Testis (tissue), 3 donors: ENCODE data around the gene PCCA. TPM values are rescaled to one million over a fixed set of nuclear protein-coding genes. Genes with fewer than 3 reads are reported as not detected.
"Not testable (repeated sequence)": the region's sequence is repeated elsewhere in the genome, so short reads cannot be mapped to it uniquely, and the experiment has no call there.

Source experiments
- DNase-seq: peaks from one replicate; pipeline ENCODE4 v3.0.0-alpha.2; 2019
- H3K27ac ChIP-seq, 2 donors: fragments of 200-600 bp; sonication (generic); one replicate each; pipeline ENCODE4 v1.5.1; 2019
- H3K27me3 ChIP-seq: fragments of 200-600 bp; sonication (generic); one replicate; pipeline ENCODE4 v1.5.1; 2019
- H3K36me3 ChIP-seq: fragments of 200-600 bp; sonication (generic); one replicate; pipeline ENCODE4 v1.5.1; 2017; ENCODE audit warnings: low read depth; ENCODE audit errors: missing control alignments
- H3K4me1 ChIP-seq: fragments of 200-600 bp; sonication (generic); one replicate; pipeline ENCODE4 v1.5.1; 2019
- H3K4me3 ChIP-seq, 2 donors: fragments of 200-600 bp; sonication (generic); one replicate each; pipeline ENCODE4 v1.5.1; 2017 to 2019
- H3K9me3 ChIP-seq: fragments of 200-600 bp; sonication (generic); one replicate; pipeline ENCODE4 v1.5.1; 2017
- CTCF ChIP-seq, 3 experiments: fragments of 450-650 bp in 2 of 3; fragments of 200-600 bp in 1 of 3; sonication (generic) in 1 of 3; IDR thresholded peaks; one replicate each; pipeline ENCODE4 v1.5.1; 2016 to 2019; ENCODE audit warnings: antibody characterized with exemption in 3 of 3, mild to moderate bottlenecking in 2 of 3, moderate library complexity in 1 of 3
- POLR2A ChIP-seq: fragments of 450-650 bp; IDR thresholded peaks from one replicate; pipeline ENCODE4 v1.6.1; 2017; ENCODE audit warnings: antibody characterized with exemption, mild to moderate bottlenecking, moderate library complexity
- WGBS, 2 donors: methylation state at CpG; one replicate each; pipeline ENCODE4 v1.1.5; 2018; 5-methylcytosine and 5-hydroxymethylcytosine counted together
- intact Hi-C: fragments of 100-400 bp; cut with DNase I; formaldehyde crosslinking; loops from one replicate; pipeline ENCODE4 v1.15.1; 2023; ENCODE audit warnings: low total_unique reads
- polyA plus RNA-seq: library from polyadenylated mRNA; stranded (reverse); fragments of 350-450 nt; fragmentation: Illumina TruSeq; extraction: RNeasy Lipid Tissue Mini Kit (QIAGEN cat#74804); gene quantifications from one replicate; pipeline ENCODE4 v1.2.3, GENCODE V29; 2014; ENCODE audit warnings: low read depth, low replicate concordance; ENCODE audit not compliant: insufficient read depth
- total RNA-seq, 2 donors: library from RNA; depleted of rRNA; stranded (reverse); fragments of >200 nt; gene quantifications; one replicate each; pipeline ENCODE4 v1.2.3, GENCODE V29; 2016

The PCCA gene
- total and polyA plus RNA-seq, 3 donors from 2014 or later: 17.9 to 56.2 (median 39.2) TPM

GRCh38 chr13:100139817-100140216 lies 50.9 kb downstream of the PCCA start:
- 86% methylated on average over 1 of the region's 1 CpG for WGBS, 2 donors
- no peak for TF ChIP-seq CTCF (IDR thresholded peaks at IDR 0.05)
- TF ChIP-seq POLR2A: no peak
- intact Hi-C loops: no loop called here

GRCh38 chr13:100140441-100140840 lies 51.5 kb downstream of the PCCA start:
- H3K36me3 ChIP-seq: no peaks in the 10 kb centered on the region
- intact Hi-C loops: no loop called here
- no peak for DNase-seq
- H3K27ac ChIP-seq: no peak overlapping the region
- TF ChIP-seq CTCF (IDR thresholded peaks at IDR 0.05) (no peak), POLR2A (no peak)
- H3K9me3 ChIP-seq: no peaks in the 10 kb centered on the region
- H3K4me3 ChIP-seq: no peak overlapping the region
- no peaks in the 10 kb centered on the region for H3K4me1 ChIP-seq
- no peaks in the 10 kb centered on the region for H3K27me3 ChIP-seq
- 81 to 89% methylated on average over 2 of the region's 2 CpGs for WGBS, 2 donors

More at GRCh38 chr13:100139817-100140216, 50.9 kb downstream of the PCCA start:
- no peaks in the 10 kb centered on the region for H3K4me1 ChIP-seq
- H3K36me3 ChIP-seq: no peaks in the 10 kb centered on the region
- H3K27me3 ChIP-seq: no peaks in the 10 kb centered on the region
- H3K9me3 ChIP-seq: no peaks in the 10 kb centered on the region
- no peak overlapping the region for H3K27ac ChIP-seq
- no peak for DNase-seq
- H3K4me3 ChIP-seq: no peak overlapping the region

GRCh38 chr13:100141461-100141961 lies 52.6 kb downstream of the PCCA start:
- intact Hi-C loops, H3K4me1 ChIP-seq, H3K4me3 ChIP-seq, H3K36me3 ChIP-seq, H3K27me3 ChIP-seq, H3K27ac ChIP-seq, H3K9me3 ChIP-seq, DNase-seq: not testable (repeated sequence)
- 96 to 97% methylated on average over 5 of the region's 5 CpGs for WGBS, 2 donors

GRCh38 chr13:100146534-100146933 lies 57.6 kb downstream of the PCCA start:
- H3K27ac ChIP-seq: no peak overlapping the region
- intact Hi-C loops: no loop called here
- H3K4me1 ChIP-seq: no peaks in the 10 kb centered on the region
- TF ChIP-seq CTCF (IDR thresholded peaks at IDR 0.05): no peak
- no peak for TF ChIP-seq POLR2A
- no peak overlapping the region for H3K4me3 ChIP-seq
- H3K27me3 ChIP-seq: no peaks in the 10 kb centered on the region
- no peaks in the 10 kb centered on the region for H3K9me3 ChIP-seq
- no peaks in the 10 kb centered on the region for H3K36me3 ChIP-seq
- WGBS, 2 donors: 93 to 96% methylated on average over 3 of the region's 3 CpGs
- DNase-seq: no peak

GRCh38 chr13:100147825-100148224 lies 58.9 kb downstream of the PCCA start:
- intact Hi-C loops: no loop called here
- Histone ChIP-seq H3K4me3 (no peak overlapping the region), H3K27ac (no peak overlapping the region), H3K27me3 (no peaks in the 10 kb centered on the region), H3K36me3 (no peaks in the 10 kb centered on the region), H3K9me3 (no peaks in the 10 kb centered on the region), H3K4me1 (no peaks in the 10 kb centered on the region)
- 90 to 94% methylated on average over 4 of the region's 4 CpGs for WGBS, 2 donors
- no peak for TF ChIP-seq POLR2A
- no peak for TF ChIP-seq CTCF (IDR thresholded peaks at IDR 0.05)
- DNase-seq: no peak
